Stimulated activated CD8-positive, alpha-beta memory T cell treated with anti-CD3 and anti-CD28 coated beads, Interleukin-12 subunit alpha, Interleukin-12 subunit beta, amount 100 ng/mL, for 24 hours (primary cell): ENCODE measurements around the gene SEC24D.

ENCODE experiments used
- DNase-seq: peaks from one replicate; pipeline ENCODE4 v3.0.0-alpha.2; 2020; ENCODE audit errors: extremely low read depth

SEC24D gene

GRCh38 chr4:118718511-118719170 is 117.3 kb downstream of the SEC24D start:
- no peak for DNase-seq

- DNase-seq, result no peak
These were observed 119.6 kb downstream of the SEC24D start for GRCh38 chr4:118716304-118716703.

- no peak for DNase-seq
These were observed 121.2 kb downstream of the SEC24D start for GRCh38 chr4:118714682-118715081.

- DNase-seq, result no peak
These were observed 123.1 kb downstream of the SEC24D start for GRCh38 chr4:118712872-118713271.

GRCh38 chr4:118711052-118711451 is 124.9 kb downstream of the SEC24D start:
- DNase-seq, result no peak

GRCh38 chr4:118703118-118703517 is 132.8 kb downstream of the SEC24D start:
- DNase-seq, result no peak

GRCh38 chr4:118684873-118685811 is 150.8 kb downstream of the SEC24D start, which contains the start of gene METTL14:
Gene METTL14, plus strand, starts transcription at chr4:118685392. Its CDS starts 143 bp downstream, at chr4:118685535.
- peak; percentile 76 for DNase-seq

- DNase-seq, result no peak
These were observed 152.4 kb downstream of the SEC24D start for GRCh38 chr4:118683513-118683912.

GRCh38 chr4:118682928-118683327 is 153.0 kb downstream of the SEC24D start:
- no peak for DNase-seq

GRCh38 chr4:118680808-118681207 is 155.1 kb downstream of the SEC24D start:
- no peak for DNase-seq

- no peak for DNase-seq
These were observed 159.8 kb downstream of the SEC24D start for GRCh38 chr4:118676128-118676527.
